ENCODE data around the gene TNFRSF6B. TPM values are rescaled to one million over a fixed set of nuclear protein-coding genes. Genes with fewer than 3 reads are reported as not detected.

Gene TNFRSF6B
- total RNA-seq, 2 experiments from 2014 or later: 1.0 to 6.6 TPM

GRCh38 chr20:63702751-63703470 lies 6.5 kb downstream of the TNFRSF6B start:
- H3K4me1 ChIP-seq (ENCODE audit: insufficient read depth, low read length, poor library complexity, severe bottlenecking): peaks cover 18% of the 10 kb centered on the region
- ChIA-PET CTCF (ENCODE audit: unreplicated experiment) (no interaction called here), POLR2A (interaction anchor here (0.8 kb wide), 1 partner anchor 55 kb away, joined by 3 read pairs; no protein-coding TSS in a partner anchor)
- no TSS peak for BruUV-seq (replicated peaks)
- H4K20me1 ChIP-seq (ENCODE audit: insufficient read depth, low read length): peaks cover 8% of the 10 kb centered on the region; the same call in 1 of the 2 replicates
- no peak overlapping the region for H2AFZ ChIP-seq (ENCODE audit: low read length)
- H3K79me2 ChIP-seq (ENCODE audit: insufficient read depth, low read depth, low read length): peaks cover 23% of the 10 kb centered on the region
- no peak overlapping the region for H3K27ac ChIP-seq (ENCODE audit: low read depth, low read length, poor library complexity, severe bottlenecking)
- no peaks in the 10 kb centered on the region for H3K9me2 ChIP-seq (ENCODE audit: insufficient read depth, low read length)
- no peak for DNase-seq (ENCODE audit: low spot score)
- intact Hi-C loops (cut with micrococcal nuclease; ENCODE audit: unreplicated experiment): no loop called here
- peaks cover 45% of the 10 kb centered on the region for H3K36me3 ChIP-seq (ENCODE audit: insufficient read depth, low read length)
- no peak overlapping the region for H3K4me2 ChIP-seq (ENCODE audit: low read length)
- H3K4me3 ChIP-seq (ENCODE audit: low read depth, low read length, poor library complexity, severe bottlenecking): no peak overlapping the region
- H3K9me3 ChIP-seq (ENCODE audit: low read length): no peaks in the 10 kb centered on the region
- TF ChIP-seq CTCF (conservative IDR thresholded peaks at IDR 0.05; ENCODE audit: low read length) (no peak), EZH2phosphoT487 (IDR thresholded peaks at IDR 0.05; ENCODE audit: borderline replicate concordance, low read depth, low read length) (no peak)

GRCh38 chr20:63703471-63703975 lies 7.1 kb downstream of the TNFRSF6B start:
- intact Hi-C loops (cut with micrococcal nuclease; ENCODE audit: unreplicated experiment): no loop called here
- ChIA-PET POLR2A (no interaction called here), CTCF (ENCODE audit: unreplicated experiment) (no interaction called here)
- Histone ChIP-seq H3K27ac (ENCODE audit: low read depth, low read length, poor library complexity, severe bottlenecking) (no peak overlapping the region), H3K9me2 (ENCODE audit: insufficient read depth, low read length) (no peaks in the 10 kb centered on the region), H2AFZ (ENCODE audit: low read length) (no peak overlapping the region), H3K36me3 (ENCODE audit: insufficient read depth, low read length) (peaks cover 45% of the 10 kb centered on the region), H3K79me2 (ENCODE audit: insufficient read depth, low read depth, low read length) (peaks cover 27% of the 10 kb centered on the region), H4K20me1 (ENCODE audit: insufficient read depth, low read length) (peaks cover 8% of the 10 kb centered on the region; the same call in 1 of the 2 replicates), H3K4me2 (ENCODE audit: low read length) (no peak overlapping the region), H3K9me3 (ENCODE audit: low read length) (no peaks in the 10 kb centered on the region), H3K4me3 (ENCODE audit: low read depth, low read length, poor library complexity, severe bottlenecking) (no peak overlapping the region), H3K4me1 (ENCODE audit: insufficient read depth, low read length, poor library complexity, severe bottlenecking) (peaks cover 18% of the 10 kb centered on the region)
- no peak for DNase-seq (ENCODE audit: low spot score)
- TF ChIP-seq EZH2phosphoT487 (IDR thresholded peaks at IDR 0.05; ENCODE audit: borderline replicate concordance, low read depth, low read length) (no peak), CTCF (conservative IDR thresholded peaks at IDR 0.05; ENCODE audit: low read length) (no peak)
- BruUV-seq (replicated peaks): no TSS peak

Measured in OCI-LY7 (cell line).